GM23338 (cell line): ENCODE data around the gene CFDP1. TPM values are rescaled to one million over a fixed set of nuclear protein-coding genes. Genes with fewer than 3 reads are reported as not detected.

ENCODE experiments used
- ATAC-seq: fragments of 200-7000 bp; cut with Tn5 transposase; 3 replicates; pipeline ENCODE4 v1.9.1; 2020
- DNase-seq: peaks from one replicate; pipeline ENCODE4 v3.0.0-alpha.2; 2015; ENCODE audit warnings: low spot score
- H2AFZ ChIP-seq: fragments of 200-600 bp; sonication (generic); 2 replicates; pipeline ENCODE4 v1.8.0; 2016; ENCODE audit warnings: antibody characterized with exemption, mild to moderate bottlenecking, moderate library complexity
- H3F3A ChIP-seq: fragments of 200-600 bp; sonication (generic); replicated peaks from 2 replicates; pipeline ENCODE4 v1.8.0; 2017; ENCODE audit warnings: antibody characterized with exemption, mixed run types, low read depth
- H3K27ac ChIP-seq: fragments of 200-600 bp; sonication (generic); 2 replicates; pipeline ENCODE4 v1.6.1; 2016; ENCODE audit warnings: low read depth
- H3K27me3 ChIP-seq: fragments of 200-600 bp; sonication (generic); 2 replicates; pipeline ENCODE4 v1.8.0; 2016; ENCODE audit warnings: mild to moderate bottlenecking, mixed run types, moderate library complexity; ENCODE audit not compliant: insufficient read depth
- H3K36me3 ChIP-seq: fragments of 200-600 bp; sonication (generic); 2 replicates; pipeline ENCODE4 v1.8.0; 2016; ENCODE audit warnings: mild to moderate bottlenecking; ENCODE audit not compliant: insufficient read depth
- H3K4me1 ChIP-seq: fragments of 200-600 bp; sonication (generic); 2 replicates; pipeline ENCODE4 v1.8.0; 2016; ENCODE audit warnings: mild to moderate bottlenecking, moderate library complexity; ENCODE audit not compliant: insufficient read depth
- H3K4me2 ChIP-seq: fragments of 200-600 bp; sonication (generic); 2 replicates; pipeline ENCODE4 v1.7.1; 2017; ENCODE audit warnings: mixed run types
- H3K4me3 ChIP-seq: fragments of 200-600 bp; sonication (generic); 2 replicates; pipeline ENCODE4 v1.6.1; 2016; ENCODE audit warnings: mixed run types
- H3K79me2 ChIP-seq: fragments of 200-600 bp; sonication (generic); replicated peaks from 2 replicates; pipeline ENCODE4 v1.8.0; 2017; ENCODE audit warnings: mild to moderate bottlenecking; ENCODE audit not compliant: insufficient read depth
- H3K9me2 ChIP-seq: fragments of 200-600 bp; sonication (generic); 2 replicates; pipeline ENCODE4 v1.8.0; 2017; ENCODE audit not compliant: insufficient read depth
- H4K20me1 ChIP-seq: fragments of 200-600 bp; sonication (generic); replicated peaks from 2 replicates; pipeline ENCODE4 v1.8.0; 2017; ENCODE audit warnings: mild to moderate bottlenecking; ENCODE audit not compliant: insufficient read depth
- H3K27ac Mint-ChIP-seq: 2 replicates; pipeline ENCODE4 v1.8.0; 2020; ENCODE audit warnings: inconsistent platforms, mild to moderate bottlenecking, moderate library complexity, mixed read lengths
- H3K27me3 Mint-ChIP-seq: 3 replicates; pipeline ENCODE4 v1.8.0; 2022; ENCODE audit warnings: low read depth, mild to moderate bottlenecking, moderate library complexity, mixed read lengths, inconsistent platforms; ENCODE audit not compliant: insufficient read depth, poor library complexity
- H3K36me3 Mint-ChIP-seq: 3 replicates; pipeline ENCODE4 v1.8.0; 2021; ENCODE audit warnings: low read depth, mild to moderate bottlenecking, inconsistent platforms, moderate library complexity, mixed read lengths
- H3K4me1 Mint-ChIP-seq: 3 replicates; pipeline ENCODE4 v1.8.0; 2020; ENCODE audit warnings: mild to moderate bottlenecking, inconsistent platforms, mixed read lengths
- H3K4me3 Mint-ChIP-seq: 3 replicates; pipeline ENCODE4 v1.8.0; 2021; ENCODE audit warnings: moderate library complexity, mild to moderate bottlenecking, inconsistent platforms, mixed read lengths
- H3K9me3 Mint-ChIP-seq: 3 replicates; pipeline ENCODE4 v1.8.0; 2020; ENCODE audit warnings: moderate library complexity, mild to moderate bottlenecking, inconsistent platforms, mixed read lengths
- CREB1 ChIP-seq: fragments of 250-450 bp; sonication (Bioruptor Pico); IDR thresholded peaks from 2 replicates; pipeline ENCODE4 v1.5.0; 2020; ENCODE audit warnings: low read depth, mild to moderate bottlenecking, moderate library complexity
- CTCF ChIP-seq, 2 experiments: fragments of 200-600 bp in 1 of 2; sonication (generic) in 1 of 2; conservative IDR thresholded peaks; 2 replicates each; pipeline versions ENCODE4 v1.5.1 to v1.6.1; 2016 to 2017; ENCODE audit warnings: antibody characterized with exemption in 2 of 2, low read depth in 2 of 2, mild to moderate bottlenecking in 2 of 2, moderate library complexity in 1 of 2
- ETS1 ChIP-seq: IDR thresholded peaks from 2 replicates; pipeline ENCODE4 v1.6.1; 2016; ENCODE audit warnings: antibody characterized with exemption
- EZH2 ChIP-seq: fragments of 200-600 bp; sonication (generic); IDR thresholded peaks from one replicate; pipeline ENCODE4 v1.8.0; 2017; ENCODE audit warnings: antibody characterized with exemption, mild to moderate bottlenecking, low read depth; ENCODE audit not compliant: unreplicated experiment
- JUNB ChIP-seq: IDR thresholded peaks from one replicate; pipeline ENCODE4 v1.6.1; 2016; ENCODE audit warnings: antibody characterized with exemption; ENCODE audit not compliant: unreplicated experiment
- NANOG ChIP-seq: IDR thresholded peaks from 2 replicates; pipeline ENCODE4 v1.6.1; 2016; ENCODE audit warnings: antibody characterized with exemption, borderline replicate concordance
- ZNF331 ChIP-seq: fragments of 250-450 bp; sonication (Bioruptor Pico); IDR thresholded peaks from 2 replicates; pipeline ENCODE4 v1.5.0; 2020; ENCODE audit warnings: low read depth, mild to moderate bottlenecking, moderate library complexity
- polyA plus RNA-seq: library from polyadenylated mRNA; unstranded; fragments of >200 nt; fragmentation: Nextera tagmentation; extraction: Ambion mirVana; gene quantifications from 2 replicates; pipeline ENCODE4 v1.2.1, GENCODE V29; 2016
- total RNA-seq: library from RNA; depleted of rRNA; stranded (reverse); fragments of >200 nt; shearing (Covaris generic); gene quantifications from 2 replicates; pipeline ENCODE4 v1.2.3, GENCODE V29; 2014
- TF ChIP-seq, protein P1 (sequence below): IDR thresholded peaks from one replicate; pipeline ENCODE4 v1.6.1; 2018; ENCODE audit warnings: antibody characterized with exemption; ENCODE audit not compliant: unreplicated experiment

The CFDP1 gene
- total and polyA plus RNA-seq, 2 experiments from 2014 or later = 89.9 to 224 TPM

DNA sequence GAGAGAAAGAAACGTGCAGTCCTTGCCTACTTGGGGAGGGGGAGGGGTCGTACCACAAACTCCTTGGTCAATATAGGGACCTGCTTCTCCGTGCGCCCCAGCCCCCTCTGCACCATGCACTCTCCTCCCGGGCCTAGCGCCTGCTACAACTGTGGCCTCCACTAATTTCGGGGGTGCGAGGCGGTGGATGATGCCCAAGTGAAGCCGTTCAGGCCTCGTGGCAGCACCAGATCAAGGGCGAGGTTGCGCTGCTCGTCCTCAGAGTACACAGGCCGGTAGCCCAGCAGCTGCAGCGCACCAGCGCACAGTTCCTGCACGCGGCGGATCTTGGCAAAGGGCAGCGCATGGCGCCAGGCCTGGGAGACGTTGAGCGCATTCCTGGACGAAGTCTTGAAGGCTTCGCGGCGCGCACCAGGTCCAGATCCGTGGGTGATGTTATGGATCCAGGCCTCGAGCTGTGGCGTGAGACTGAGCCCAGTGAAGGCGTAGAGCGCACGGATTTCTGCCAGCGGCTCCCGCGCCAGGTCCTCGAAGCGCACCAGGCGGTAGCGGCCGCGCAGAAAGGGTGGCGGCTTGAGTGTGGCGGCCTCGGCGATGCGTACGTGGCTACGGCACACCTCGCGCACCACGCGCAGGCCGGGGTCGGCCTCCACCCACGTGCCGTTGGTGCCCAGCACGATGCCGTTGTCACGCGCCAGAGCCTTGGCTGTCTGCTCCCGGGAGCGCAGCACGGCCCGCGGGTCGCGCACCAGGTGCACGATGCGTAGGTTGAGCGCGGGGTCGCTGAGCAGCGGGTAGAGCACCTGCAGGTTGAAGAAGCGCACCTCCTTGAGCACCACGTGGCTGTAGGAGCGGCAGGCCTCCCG is 45.4 kb upstream of the CFDP1 start (continued):
- TF ChIP-seq CTCF (conservative IDR thresholded peaks at IDR 0.05; ENCODE audit: low read depth in 2 of 2) (no peak), EZH2 (no peak), CREB1 (no peak), NANOG (no peak), ETS1 (no peak), JUNB (no peak)
- TF ChIP-seq, protein P1, sequence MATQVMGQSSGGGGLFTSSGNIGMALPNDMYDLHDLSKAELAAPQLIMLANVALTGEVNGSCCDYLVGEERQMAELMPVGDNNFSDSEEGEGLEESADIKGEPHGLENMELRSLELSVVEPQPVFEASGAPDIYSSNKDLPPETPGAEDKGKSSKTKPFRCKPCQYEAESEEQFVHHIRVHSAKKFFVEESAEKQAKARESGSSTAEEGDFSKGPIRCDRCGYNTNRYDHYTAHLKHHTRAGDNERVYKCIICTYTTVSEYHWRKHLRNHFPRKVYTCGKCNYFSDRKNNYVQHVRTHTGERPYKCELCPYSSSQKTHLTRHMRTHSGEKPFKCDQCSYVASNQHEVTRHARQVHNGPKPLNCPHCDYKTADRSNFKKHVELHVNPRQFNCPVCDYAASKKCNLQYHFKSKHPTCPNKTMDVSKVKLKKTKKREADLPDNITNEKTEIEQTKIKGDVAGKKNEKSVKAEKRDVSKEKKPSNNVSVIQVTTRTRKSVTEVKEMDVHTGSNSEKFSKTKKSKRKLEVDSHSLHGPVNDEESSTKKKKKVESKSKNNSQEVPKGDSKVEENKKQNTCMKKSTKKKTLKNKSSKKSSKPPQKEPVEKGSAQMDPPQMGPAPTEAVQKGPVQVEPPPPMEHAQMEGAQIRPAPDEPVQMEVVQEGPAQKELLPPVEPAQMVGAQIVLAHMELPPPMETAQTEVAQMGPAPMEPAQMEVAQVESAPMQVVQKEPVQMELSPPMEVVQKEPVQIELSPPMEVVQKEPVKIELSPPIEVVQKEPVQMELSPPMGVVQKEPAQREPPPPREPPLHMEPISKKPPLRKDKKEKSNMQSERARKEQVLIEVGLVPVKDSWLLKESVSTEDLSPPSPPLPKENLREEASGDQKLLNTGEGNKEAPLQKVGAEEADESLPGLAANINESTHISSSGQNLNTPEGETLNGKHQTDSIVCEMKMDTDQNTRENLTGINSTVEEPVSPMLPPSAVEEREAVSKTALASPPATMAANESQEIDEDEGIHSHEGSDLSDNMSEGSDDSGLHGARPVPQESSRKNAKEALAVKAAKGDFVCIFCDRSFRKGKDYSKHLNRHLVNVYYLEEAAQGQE = no peak

DNA sequence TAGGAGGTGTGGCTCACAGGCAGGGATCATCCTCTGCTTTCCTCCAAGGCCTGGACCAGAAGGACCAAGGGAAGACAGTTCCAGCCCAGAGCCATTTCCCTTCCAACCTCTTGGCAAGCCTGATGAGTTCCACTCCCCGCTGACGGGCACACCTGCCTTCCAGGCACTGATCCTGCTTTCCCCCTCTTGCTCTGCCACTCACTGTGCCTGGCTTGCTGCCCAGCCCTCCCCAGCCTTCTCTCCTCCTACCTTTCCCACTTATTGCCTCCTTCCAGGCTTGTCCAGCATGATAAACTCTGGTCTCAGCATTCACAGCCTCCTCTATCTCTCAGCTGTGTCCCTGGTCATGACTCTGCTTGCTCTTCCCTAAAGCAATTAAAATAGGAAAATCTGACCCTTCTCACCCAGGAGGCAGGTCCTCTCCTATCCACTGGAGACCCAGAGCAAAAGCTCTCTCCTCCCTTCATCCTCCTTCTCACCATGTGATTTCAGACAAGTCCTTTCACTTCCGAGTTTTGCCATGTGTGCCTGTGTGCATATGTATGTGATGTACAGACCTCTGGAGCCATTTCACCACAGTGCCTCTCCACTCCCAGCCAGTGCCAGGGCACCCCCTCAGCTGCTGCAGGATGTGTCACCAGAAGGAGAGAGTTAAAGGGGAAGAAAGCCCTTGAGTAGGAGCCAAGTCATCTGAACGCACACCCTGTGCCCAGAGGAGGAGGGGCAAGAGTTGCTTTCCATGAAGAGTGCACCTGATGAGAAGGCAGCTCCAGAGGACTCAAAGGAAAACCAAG is 44.6 kb upstream of the CFDP1 start:
- Mint-ChIP-seq H3K9me3 (no peaks in the 10 kb centered on the region; the same call in 2 of the 3 replicates), H3K4me3 (no peak overlapping the region; the same call in 2 of the 3 replicates), H3K27me3 (peaks cover 14% of the 10 kb centered on the region), H3K4me1 (no peaks in the 10 kb centered on the region; the same call in 2 of the 3 replicates), H3K27ac (peak overlapping the region; percentile 28), H3K36me3 (peaks cover 33% of the 10 kb centered on the region)
- Histone ChIP-seq H3K4me3 (no peak overlapping the region), H2AFZ (no peak overlapping the region), H3K9me2 (no peaks in the 10 kb centered on the region; the same call in 1 of the 2 replicates), H3K27me3 (no peaks in the 10 kb centered on the region), H3F3A (no peaks in the 10 kb centered on the region), H3K4me1 (no peaks in the 10 kb centered on the region), H3K4me2 (no peak overlapping the region), H3K27ac (no peak overlapping the region), H4K20me1 (no peaks in the 10 kb centered on the region; the same call in 1 of the 2 replicates), H3K36me3 (no peaks in the 10 kb centered on the region), H3K79me2 (no peaks in the 10 kb centered on the region)
- DNase-seq (no peak), ATAC-seq (no peak)
- TF ChIP-seq ZNF331 = no peak
- TF ChIP-seq, protein P1 = no peak
- no peak for TF ChIP-seq CREB1
